GM21737 (cell line): ENCODE results near the gene KMT5B.

Experiments
- ATAC-seq: cut with Tn5 transposase; IDR thresholded peaks from one replicate; pipeline ENCODE4 v1.9.1; 2021; ENCODE audit warnings: mild to moderate bottlenecking, moderate library complexity; ENCODE audit not compliant: unreplicated experiment

The KMT5B gene

GRCh38 chr11:68186061-68186460 lies 27.0 kb downstream of the KMT5B start:
- no peak for ATAC-seq

DNA sequence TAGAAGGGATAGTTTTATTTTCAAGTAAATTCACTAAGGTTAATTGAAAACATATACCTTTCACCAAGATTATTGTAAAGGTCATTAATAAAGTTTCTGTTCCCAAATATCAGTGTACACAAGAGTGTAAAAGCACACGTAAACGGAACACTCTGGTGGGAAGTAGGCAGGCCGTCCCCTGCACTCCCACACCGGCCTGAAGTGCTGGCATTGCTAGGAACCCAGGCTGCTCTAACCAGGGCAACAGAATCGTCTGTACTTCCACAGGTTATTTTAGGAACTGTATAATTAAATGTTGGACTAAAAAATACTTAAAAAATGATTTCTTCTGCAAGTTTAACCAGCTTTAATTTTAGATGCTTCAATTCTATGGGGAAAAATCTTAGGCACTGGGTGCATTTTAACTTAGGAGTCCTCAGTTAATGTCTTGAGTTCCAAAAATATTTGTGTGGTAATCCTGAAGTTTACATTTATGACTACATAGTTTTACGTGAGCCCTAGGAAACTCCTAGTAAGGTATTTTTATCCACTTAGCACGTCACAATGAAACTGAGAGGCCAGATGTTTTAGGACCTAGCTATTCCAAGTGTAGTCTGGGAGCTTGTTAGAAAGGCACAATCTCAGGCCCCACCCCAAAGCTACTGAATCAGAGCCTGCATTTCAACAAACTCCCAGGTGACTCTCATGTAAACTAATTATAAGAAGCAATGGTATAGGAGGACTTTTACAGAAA lies 31.2 kb downstream of the KMT5B start:
- no peak for ATAC-seq

GRCh38 chr11:68179847-68180246 lies 33.2 kb downstream of the KMT5B start:
- no peak for ATAC-seq

GRCh38 chr11:68177877-68178276 lies 35.2 kb downstream of the KMT5B start:
- no peak for ATAC-seq

DNA sequence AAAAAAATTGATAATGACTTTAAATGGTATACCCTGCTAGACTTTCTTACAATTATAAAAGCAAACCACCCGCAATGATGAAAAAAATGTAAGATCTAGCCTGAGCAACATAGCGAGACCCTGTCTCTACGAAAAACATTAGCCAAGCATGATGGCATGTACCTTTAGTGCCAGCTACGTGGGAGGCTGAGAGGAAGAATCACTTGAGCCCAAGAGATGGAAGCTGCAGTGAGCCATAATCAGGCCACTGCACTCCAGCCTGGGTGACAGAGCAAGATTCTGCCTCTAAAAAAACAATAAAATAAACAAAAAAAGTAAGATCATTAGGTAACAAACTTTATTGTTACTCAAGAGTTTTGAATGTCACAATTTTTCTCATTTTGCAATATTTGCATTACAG lies 39.2 kb downstream of the KMT5B start:
- no peak for ATAC-seq

DNA sequence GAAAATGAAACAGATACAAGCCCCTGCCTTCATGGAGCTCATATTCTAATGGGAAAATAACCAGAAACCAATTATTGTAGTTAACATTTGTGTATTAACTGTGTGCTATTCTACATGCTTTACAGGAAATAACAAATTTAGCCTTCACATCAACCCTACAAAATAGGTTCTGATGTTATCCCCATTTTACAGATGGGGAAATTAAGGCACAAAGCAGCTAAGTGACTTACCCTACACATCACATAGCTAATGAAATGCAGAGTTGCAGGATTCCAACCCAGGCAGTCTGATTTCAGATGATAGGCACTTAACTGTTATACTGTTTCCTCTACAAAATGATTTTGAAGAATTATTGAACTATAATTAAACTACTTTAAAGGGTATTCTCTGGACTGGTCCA lies 43.7 kb downstream of the KMT5B start:
- no peak for ATAC-seq

GRCh38 chr11:68168694-68169093 lies 44.4 kb downstream of the KMT5B start:
- no peak for ATAC-seq

- ATAC-seq: no peak
Measured at GRCh38 chr11:68167474-68167873, 45.6 kb downstream of the KMT5B start.

DNA sequence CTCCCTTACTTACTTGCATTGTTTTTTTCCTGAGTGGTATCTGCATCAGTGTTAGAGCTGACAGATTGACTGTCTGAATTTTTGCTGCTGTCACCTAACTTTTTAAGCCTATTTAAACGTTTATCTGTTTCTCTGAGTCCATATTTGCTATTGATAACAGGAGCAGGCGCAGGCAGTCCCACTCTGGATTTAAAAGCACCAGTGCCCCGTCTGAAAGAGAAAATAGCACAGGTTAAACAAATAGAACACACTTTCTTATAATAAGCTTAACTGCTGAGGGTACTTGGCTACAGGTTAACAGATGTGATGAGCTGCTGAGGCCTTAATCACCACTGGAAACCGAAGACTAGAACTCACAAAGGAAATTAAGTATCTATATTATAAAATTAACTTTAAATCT lies 46.1 kb downstream of the KMT5B start:
- no peak for ATAC-seq

DNA sequence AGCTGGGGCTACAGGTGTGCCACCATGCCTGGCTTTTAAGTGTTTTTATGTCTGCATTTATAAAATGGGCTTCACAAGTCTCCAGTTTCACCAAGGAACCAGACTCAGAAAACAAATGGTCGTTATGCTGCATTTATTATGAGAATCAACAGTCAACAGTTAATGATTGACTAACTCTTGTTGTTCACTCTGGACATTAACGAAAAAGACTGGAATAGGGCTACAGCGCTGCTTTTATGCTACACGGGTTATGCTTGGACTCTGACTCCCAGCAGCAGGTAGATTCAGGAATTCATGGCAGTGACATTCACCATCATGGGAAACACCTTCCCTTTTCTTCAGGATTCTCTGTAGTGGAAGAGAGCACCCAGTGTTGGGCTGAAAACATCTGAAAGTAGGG lies 47.5 kb downstream of the KMT5B start:
- ATAC-seq: no peak

DNA sequence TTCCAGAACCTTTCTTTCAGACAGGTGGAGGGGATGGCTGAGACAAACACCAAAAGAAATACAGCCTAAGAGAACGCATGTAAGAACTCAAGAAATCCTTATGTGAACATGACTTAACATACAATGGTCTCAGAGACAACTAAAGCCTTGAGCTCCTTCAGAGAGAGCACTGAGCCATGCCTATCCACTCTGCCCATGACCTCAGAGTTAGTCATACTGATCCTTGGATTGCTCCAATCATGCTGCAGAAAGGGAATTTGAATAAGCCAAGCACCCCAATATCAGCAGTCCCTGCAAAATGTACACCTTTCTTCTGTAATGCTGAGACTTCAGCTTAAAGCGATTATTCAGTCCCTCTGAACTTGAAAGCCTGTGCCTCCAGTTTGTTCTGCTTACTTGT lies 48.7 kb downstream of the KMT5B start:
- no peak for ATAC-seq

GRCh38 chr11:68163691-68164090 lies 49.4 kb downstream of the KMT5B start:
- no peak for ATAC-seq

DNA sequence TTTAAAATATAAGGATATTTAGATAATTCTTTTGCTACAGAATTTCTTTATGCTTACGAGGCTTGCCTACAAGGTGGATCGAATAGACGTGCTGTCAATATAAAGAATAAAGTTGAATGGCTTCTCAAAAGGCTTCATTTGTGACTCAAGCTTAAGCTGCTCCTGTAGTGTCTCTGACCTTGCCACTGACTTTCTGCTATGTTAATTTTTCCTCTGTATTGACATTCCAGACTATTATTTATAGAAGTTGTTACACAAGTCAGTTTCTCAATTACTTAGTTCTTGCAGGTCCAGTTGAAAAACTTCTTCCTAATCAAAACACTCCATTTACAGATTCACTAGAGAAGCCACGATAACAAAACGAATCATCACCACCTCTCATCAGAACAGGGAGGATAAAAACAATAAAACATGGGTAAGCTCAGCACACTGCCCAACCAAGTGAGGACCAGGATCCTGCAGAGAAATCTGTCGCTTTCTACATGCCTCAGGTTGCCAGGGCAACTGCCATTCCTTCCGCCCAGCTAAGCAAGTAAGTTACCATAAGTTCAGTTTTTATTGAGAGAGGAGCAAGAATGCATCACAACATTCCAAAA lies 52.9 kb downstream of the KMT5B start:
- ATAC-seq: no peak

DNA sequence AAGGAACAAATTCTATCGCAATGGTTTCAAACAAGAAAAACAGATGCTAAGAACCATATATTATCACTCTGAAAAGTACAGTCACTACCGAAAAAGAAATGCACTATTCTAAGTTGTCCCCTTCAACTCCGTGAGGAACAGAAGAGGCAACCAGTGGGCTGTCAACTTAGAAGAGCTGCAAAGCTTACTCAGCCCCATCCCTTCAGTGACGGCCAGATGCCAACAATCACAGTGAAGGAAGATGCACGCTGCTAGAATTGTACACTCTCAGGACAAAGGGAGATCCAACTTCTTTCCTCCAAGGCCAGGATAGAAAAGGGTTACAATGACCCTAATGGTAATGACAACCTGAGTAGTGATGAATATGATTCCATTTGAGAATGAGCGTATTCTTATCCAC lies 53.4 kb downstream of the KMT5B start:
- ATAC-seq: no peak

DNA sequence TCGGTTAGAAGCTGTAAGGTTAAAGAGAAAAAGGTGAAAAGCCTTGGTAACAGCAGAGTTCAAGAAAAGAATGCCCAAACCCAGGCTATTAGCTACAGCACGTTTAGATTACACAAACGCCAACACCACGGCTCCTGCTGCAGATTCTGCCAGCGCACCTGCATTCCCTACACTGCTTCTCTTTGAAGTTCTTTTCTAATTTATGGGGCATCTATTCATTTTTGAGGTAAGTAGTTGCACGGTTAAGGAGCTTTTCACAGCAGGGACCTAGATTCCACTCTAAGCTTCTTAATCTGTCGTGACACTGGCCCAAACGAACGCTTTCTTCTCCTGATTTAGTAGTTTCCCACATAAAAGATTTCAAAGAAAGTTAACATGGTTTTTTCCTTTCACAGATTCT lies 53.9 kb downstream of the KMT5B start:
- no peak for ATAC-seq

DNA sequence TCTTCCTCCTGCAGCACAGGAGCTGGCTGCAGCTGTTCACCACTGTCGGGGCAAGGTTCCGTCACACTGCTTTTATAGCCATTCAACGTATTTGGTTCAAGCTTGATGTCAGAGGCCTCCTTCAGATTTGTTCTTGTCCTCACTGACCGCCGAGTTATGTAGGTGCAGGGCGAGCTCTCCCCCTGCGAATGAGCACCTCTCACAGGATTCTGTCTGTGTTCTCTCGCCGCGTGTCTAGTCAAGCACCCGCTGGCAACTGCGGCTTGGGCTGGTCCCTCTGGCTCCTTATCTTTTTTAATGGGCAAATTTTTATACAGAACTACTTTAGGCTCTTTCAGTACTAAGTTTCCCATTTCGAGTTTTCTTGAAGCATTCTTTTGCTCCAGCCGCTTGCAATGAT lies 54.5 kb downstream of the KMT5B start:
- no peak for ATAC-seq

- ATAC-seq: no peak
Measured at GRCh38 chr11:68153742-68154141, 59.4 kb downstream of the KMT5B start.

- no peak for ATAC-seq
Measured at GRCh38 chr11:68150037-68150436, 63.1 kb downstream of the KMT5B start.

GRCh38 chr11:68149417-68149816 lies 63.7 kb downstream of the KMT5B start:
- ATAC-seq: no peak

DNA sequence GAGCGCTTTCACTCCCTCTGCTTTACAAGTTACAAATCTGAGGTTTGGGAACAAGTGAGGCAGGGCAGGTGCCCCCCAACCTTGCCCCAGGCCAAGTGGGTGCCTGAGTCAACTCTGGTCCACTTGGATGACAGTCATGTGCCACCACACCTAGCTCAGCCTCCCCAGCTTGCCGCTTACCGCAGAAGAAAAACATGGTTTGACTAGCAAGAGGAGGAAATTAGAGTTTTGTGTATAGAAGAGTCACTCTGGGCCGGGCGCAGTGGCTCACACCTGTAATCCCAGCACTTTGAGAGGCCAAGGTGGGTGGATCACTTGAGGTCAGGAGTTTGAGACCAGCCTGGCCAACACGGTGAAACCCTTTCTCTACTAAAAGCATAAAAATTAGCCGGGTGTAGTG lies 64.2 kb downstream of the KMT5B start:
- no peak for ATAC-seq

- ATAC-seq: no peak
Measured at GRCh38 chr11:68148071-68148805, 64.9 kb downstream of the KMT5B start.
